GM21381 (cell line): ENCODE data around the gene RASSF5.
A peak's percentile ranks its signal among the peaks of the same experiment; 100 is the strongest.

Experiments used
- ATAC-seq: cut with Tn5 transposase; IDR thresholded peaks from one replicate; pipeline ENCODE4 v1.9.1; 2021; ENCODE audit warnings: mild to moderate bottlenecking, moderate library complexity; ENCODE audit not compliant: unreplicated experiment

The RASSF5 gene, protein sequence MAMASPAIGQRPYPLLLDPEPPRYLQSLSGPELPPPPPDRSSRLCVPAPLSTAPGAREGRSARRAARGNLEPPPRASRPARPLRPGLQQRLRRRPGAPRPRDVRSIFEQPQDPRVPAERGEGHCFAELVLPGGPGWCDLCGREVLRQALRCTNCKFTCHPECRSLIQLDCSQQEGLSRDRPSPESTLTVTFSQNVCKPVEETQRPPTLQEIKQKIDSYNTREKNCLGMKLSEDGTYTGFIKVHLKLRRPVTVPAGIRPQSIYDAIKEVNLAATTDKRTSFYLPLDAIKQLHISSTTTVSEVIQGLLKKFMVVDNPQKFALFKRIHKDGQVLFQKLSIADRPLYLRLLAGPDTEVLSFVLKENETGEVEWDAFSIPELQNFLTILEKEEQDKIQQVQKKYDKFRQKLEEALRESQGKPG

DNA sequence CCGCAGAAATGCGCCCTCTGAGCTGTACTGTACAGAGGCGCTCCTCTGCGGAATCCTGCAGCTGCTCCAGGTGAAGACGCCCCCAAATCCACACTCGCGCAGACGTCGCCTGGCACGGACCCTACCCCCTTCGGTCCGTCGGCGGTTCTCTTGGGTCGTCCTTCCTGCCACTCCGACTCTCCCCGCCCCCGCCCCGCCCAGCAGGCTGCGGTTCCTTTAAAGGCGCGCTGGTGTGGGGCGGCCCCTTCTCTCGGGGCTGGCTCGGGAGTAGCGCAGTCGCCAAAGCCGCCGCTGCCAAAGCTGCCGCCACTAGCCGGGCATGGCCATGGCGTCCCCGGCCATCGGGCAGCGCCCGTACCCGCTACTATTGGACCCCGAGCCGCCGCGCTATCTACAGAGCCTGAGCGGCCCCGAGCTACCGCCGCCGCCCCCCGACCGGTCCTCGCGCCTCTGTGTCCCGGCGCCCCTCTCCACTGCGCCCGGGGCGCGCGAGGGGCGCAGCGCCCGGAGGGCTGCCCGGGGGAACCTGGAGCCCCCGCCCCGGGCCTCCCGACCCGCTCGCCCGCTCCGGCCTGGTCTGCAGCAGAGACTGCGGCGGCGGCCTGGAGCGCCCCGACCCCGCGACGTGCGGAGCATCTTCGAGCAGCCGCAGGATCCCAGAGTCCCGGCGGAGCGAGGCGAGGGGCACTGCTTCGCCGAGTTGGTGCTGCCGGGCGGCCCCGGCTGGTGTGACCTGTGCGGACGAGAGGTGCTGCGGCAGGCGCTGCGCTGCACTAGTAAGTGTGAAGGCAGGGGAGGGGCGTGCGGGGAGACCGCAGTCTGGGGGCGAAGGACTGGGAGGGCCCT lies at the start of gene RASSF5:
Gene RASSF5 (plus strand): TSS at position 248 of the 846 bp plus-strand sequence. CDS start 72 bp downstream, at position 320.
- ATAC-seq = peak; percentile 52

GRCh38 chr1:206459703-206460102 lies 47.6 kb upstream of the RASSF5 start:
- no peak for ATAC-seq

DNA sequence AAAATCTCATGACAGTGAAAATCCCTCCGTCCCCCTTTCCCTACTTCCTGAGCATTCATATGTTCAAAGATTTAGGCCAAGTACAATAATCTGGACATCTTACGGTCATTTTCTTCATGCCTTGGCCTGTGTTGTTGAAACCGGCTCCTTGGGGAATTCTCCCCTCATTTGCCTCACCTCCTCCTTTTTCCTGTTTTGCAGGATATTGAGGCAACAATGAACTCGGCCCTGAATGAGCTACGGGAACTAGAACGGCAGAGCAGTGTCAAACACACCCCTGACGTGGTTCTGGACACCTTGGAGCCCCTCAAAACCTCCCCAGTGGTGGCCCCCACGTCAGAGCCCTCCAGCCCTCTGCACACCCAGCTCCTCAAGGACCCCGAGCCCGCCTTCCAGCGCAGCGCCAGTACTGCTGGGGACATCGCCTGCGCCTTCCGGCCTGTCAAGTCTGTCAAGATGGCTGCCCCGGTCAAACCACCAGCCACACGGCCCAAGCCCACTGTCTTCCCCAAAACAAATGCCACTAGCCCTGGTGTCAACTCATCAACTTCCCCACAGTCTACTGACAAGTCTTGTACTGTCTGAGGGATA lies 46.4 kb upstream of the RASSF5 start:
- no peak for ATAC-seq

GRCh38 chr1:206461602-206462455 lies 45.5 kb upstream of the RASSF5 start:
- no peak for ATAC-seq

DNA sequence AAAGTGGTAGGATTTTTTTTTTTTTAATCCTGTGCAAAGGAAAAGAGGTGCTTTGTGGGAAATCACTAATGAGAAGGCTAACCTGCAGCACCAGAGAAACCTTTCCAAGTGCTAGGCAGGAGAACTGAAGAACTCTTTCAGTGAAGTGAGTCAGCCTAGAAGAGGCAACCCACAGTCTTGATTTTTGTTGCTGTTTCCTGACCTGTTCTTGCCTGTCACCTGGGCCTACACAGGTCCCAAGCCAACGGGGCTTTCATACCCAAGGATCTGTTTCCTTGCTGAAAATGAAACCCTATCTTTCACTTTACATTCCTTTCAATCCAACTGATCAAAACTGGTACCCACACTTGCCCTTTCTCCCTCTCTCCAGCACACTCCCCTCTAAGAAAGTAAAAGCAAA lies 44.2 kb upstream of the RASSF5 start:
- ATAC-seq = no peak

DNA sequence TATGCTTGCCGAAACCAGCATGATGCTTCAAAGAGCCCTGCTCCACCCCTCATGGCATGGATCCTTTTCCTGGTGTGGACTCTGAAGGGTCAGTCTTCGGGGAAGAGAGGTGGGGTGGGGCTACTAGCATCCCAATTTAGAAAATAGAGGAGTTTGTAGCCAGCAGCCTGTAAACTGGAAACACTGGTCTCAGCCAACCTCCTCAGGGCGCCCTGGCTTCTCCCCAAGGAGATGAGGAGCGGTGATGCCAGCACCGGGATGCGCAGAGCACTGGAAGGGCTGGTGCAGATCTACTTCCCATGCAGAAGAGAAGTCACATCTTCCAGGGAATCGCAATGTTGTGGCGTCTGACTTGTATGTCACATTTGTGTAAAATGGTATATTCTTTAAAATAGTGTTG lies 43.4 kb upstream of the RASSF5 start:
- no peak for ATAC-seq

DNA sequence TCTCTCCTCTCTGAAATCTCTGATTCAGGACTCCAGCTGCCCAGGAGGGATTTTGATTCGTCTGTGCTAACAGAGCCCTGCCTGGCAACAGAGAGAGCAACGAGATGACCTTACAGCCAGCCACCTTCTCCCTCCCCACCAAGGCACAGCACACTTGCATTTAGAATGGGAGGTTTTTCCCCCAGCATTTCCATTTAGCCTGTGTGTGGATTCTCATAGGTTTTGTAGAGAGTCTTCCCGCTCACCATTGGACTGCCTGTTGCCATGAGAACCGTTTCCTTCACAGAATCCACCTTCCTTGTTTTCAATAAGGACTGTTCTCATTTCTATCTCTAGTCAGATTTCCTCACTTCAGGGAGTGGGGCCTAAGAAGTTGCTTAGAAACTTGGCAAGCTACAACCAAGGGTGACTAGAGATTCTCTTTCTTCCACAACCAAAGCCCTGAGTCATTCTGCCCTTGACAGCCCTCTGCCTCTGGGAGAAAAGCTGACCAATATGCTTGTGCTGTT lies 42.8 kb upstream of the RASSF5 start:
- ATAC-seq = no peak

DNA sequence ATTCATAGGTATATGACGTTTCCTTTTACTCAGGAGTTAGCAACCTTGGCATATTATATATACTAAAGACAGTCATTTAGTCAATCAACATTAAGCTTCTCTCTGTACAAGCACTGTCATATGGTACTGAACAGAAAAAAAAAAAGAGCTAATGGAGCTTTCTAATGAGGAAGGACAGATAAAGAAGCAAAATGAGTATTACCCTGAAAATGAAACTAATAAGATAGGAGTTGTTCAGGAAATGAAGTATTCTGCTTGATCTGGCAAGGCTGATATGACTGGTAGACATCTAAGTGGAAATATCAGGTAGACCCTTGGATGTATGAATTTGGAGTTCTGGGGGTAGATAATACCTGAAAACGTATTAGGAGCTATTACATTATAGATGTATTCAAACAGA lies 41.4 kb upstream of the RASSF5 start:
- ATAC-seq = no peak

DNA sequence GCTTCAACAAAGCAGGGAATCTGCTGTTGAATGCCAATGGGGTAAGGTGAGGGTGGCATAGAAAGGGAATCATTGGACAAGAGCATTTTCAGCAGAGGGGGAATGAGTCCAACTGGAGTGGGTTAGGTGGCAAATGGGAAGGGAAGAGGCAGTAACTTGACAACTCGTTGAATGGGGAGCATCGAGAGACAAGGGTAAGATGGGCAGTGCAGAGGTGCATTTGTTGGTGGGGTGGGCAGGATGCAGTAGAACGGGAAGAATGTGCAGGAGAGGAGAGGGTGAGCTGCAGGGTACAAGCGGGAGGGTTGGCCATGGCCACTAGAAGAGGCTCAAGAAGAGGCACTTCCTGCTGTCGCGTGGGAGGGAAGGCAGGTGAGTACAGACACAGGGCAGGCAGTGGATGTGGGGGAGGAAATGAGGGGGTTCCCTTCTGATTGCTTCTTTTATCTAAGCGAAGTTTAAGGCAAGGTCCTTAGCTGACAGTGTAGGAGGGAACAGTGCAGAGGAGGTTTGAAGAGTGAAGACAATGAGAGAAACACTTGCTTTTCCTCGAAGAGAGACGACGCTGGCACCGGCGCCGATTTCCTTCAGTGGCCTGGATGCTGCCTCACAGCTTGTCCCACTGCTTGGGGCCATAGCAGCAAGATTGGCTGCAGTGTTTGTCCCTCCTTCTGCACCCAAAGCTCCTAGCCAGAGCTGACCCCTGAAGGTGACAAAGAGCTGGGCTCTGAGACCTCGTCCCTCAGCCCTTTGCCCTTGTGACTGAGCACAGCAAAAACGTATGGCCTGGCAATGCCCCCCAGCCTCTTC lies 40.3 kb upstream of the RASSF5 start:
- no peak for ATAC-seq

- ATAC-seq = no peak
Measured at GRCh38 chr1:206467915-206468314, 39.4 kb upstream of the RASSF5 start.

- ATAC-seq = no peak
Measured at GRCh38 chr1:206468571-206468970, 38.8 kb upstream of the RASSF5 start.

DNA sequence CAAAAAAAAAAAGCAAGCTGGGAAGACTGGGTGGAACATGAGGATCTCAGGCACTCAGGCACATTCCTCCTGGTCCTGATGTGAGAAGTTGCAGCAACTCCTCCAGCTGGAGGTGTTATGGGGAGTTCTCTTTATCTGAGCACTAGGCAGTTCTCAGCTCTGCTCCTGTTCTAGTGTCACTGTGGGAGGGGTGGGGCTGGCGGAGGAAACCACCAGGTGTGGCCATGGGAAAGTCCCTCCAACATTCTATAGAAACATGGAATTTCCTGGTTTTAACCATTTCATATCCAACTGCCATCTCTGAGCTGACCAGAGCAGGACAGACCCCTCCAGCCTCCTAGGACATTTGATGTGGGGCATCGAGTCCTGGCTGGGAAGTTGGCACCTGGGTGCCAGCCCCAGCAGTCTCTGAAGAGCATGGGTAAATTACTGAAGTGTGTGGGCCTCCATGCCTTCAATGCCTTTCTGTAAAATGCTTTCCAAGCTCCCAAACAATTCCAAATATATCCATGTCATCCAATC lies 37.9 kb upstream of the RASSF5 start:
- ATAC-seq = no peak

GRCh38 chr1:206469933-206470691 lies 37.2 kb upstream of the RASSF5 start, which contains the start of gene IKBKE:
Gene IKBKE (plus strand): TSS chr1:206470476. CDS start chr1:206473228, 2,752 bp downstream.
- ATAC-seq = peak; percentile 51

GRCh38 chr1:206470692-206471414 lies 36.5 kb upstream of the RASSF5 start:
- ATAC-seq = peak; percentile 16

GRCh38 chr1:206471415-206471801 lies 35.9 kb upstream of the RASSF5 start:
- no peak for ATAC-seq

- ATAC-seq = no peak
Measured at GRCh38 chr1:206472024-206472423, 35.3 kb upstream of the RASSF5 start.

- no peak for ATAC-seq
Measured at GRCh38 chr1:206472454-206472853, 34.9 kb upstream of the RASSF5 start.

- ATAC-seq = no peak
Measured at GRCh38 chr1:206472886-206473285, 34.4 kb upstream of the RASSF5 start.
